ENCODE data around the gene CCK. TPM values are rescaled to one million over a fixed set of nuclear protein-coding genes. Genes with fewer than 3 reads are reported as not detected.

The CCK gene
- total RNA-seq, 1 donor from 2014 or later = not detected

- Mint-ChIP-seq H3K27ac (ENCODE audit: unreplicated experiment) (no peak overlapping the region), H3K36me3 (ENCODE audit: low read depth) (no peaks in the 10 kb centered on the region), H3K27me3 (ENCODE audit: low read depth) (peaks cover 49% of the 10 kb centered on the region), H3K4me1 (ENCODE audit: low read depth) (peaks cover 3% of the 10 kb centered on the region), H3K4me3 (ENCODE audit: unreplicated experiment) (no peak overlapping the region), H3K9me3 (ENCODE audit: low read depth) (no peaks in the 10 kb centered on the region)
- no peak for TF ChIP-seq CTCF (IDR thresholded peaks at IDR 0.05)
- no peak for DNase-seq (ENCODE audit: low spot score)
Observed at GRCh38 chr3:42250761-42251160, 15.2 kb downstream of the CCK start.

GRCh38 chr3:42247576-42248027 lies 18.4 kb downstream of the CCK start:
- Mint-ChIP-seq H3K27me3 (ENCODE audit: low read depth) (peaks cover 56% of the 10 kb centered on the region), H3K36me3 (ENCODE audit: low read depth) (no peaks in the 10 kb centered on the region), H3K9me3 (ENCODE audit: low read depth) (no peaks in the 10 kb centered on the region), H3K4me1 (ENCODE audit: low read depth) (no peaks in the 10 kb centered on the region), H3K27ac (ENCODE audit: unreplicated experiment) (no peak overlapping the region), H3K4me3 (ENCODE audit: unreplicated experiment) (no peak overlapping the region)
- no peak for DNase-seq (ENCODE audit: low spot score)
- TF ChIP-seq CTCF (IDR thresholded peaks at IDR 0.05) = peak; percentile 96

GRCh38 chr3:42246091-42246490 lies 19.9 kb downstream of the CCK start:
- DNase-seq (ENCODE audit: low spot score) = no peak
- no peaks in the 10 kb centered on the region for H3K36me3 Mint-ChIP-seq (ENCODE audit: low read depth)
- H3K27me3 Mint-ChIP-seq (ENCODE audit: low read depth) = peaks cover 56% of the 10 kb centered on the region
- H3K4me3 Mint-ChIP-seq (ENCODE audit: unreplicated experiment) = no peak overlapping the region
- no peak overlapping the region for H3K27ac Mint-ChIP-seq (ENCODE audit: unreplicated experiment)
- H3K4me1 Mint-ChIP-seq (ENCODE audit: low read depth) = no peaks in the 10 kb centered on the region
- no peak for TF ChIP-seq CTCF (IDR thresholded peaks at IDR 0.05)
- H3K9me3 Mint-ChIP-seq (ENCODE audit: low read depth) = no peaks in the 10 kb centered on the region

- H3K4me1 Mint-ChIP-seq (ENCODE audit: low read depth) = no peaks in the 10 kb centered on the region
- H3K9me3 Mint-ChIP-seq (ENCODE audit: low read depth) = peaks cover 21% of the 10 kb centered on the region
- H3K27ac Mint-ChIP-seq (ENCODE audit: unreplicated experiment) = no peak overlapping the region
- peaks cover 16% of the 10 kb centered on the region for H3K36me3 Mint-ChIP-seq (ENCODE audit: low read depth)
- DNase-seq (ENCODE audit: low spot score) = no peak
- H3K27me3 Mint-ChIP-seq (ENCODE audit: low read depth) = peaks cover 23% of the 10 kb centered on the region
- no peak for TF ChIP-seq CTCF (IDR thresholded peaks at IDR 0.05)
- no peak overlapping the region for H3K4me3 Mint-ChIP-seq (ENCODE audit: unreplicated experiment)
Observed at GRCh38 chr3:42236611-42237010, 29.4 kb downstream of the CCK start.

- H3K27me3 Mint-ChIP-seq (ENCODE audit: low read depth) = peaks cover 21% of the 10 kb centered on the region
- no peak for DNase-seq (ENCODE audit: low spot score)
- no peaks in the 10 kb centered on the region for H3K4me1 Mint-ChIP-seq (ENCODE audit: low read depth)
- no peak overlapping the region for H3K4me3 Mint-ChIP-seq (ENCODE audit: unreplicated experiment)
- H3K36me3 Mint-ChIP-seq (ENCODE audit: low read depth) = peaks cover 16% of the 10 kb centered on the region
- no peak overlapping the region for H3K27ac Mint-ChIP-seq (ENCODE audit: unreplicated experiment)
- peaks cover 21% of the 10 kb centered on the region for H3K9me3 Mint-ChIP-seq (ENCODE audit: low read depth)
- no peak for TF ChIP-seq CTCF (IDR thresholded peaks at IDR 0.05)
Observed at GRCh38 chr3:42235532-42235931, 30.5 kb downstream of the CCK start.
